HFFc6 (cell line): Measurements from ENCODE around the gene CAMK2B. TPM values are rescaled to one million over a fixed set of nuclear protein-coding genes. Genes with fewer than 3 reads are reported as not detected.

Experiments
- DNase-seq: peaks from one replicate; pipeline ENCODE4 v3.0.0-alpha.2; 2018
- H3K27ac Mint-ChIP-seq: 2 replicates; pipeline ENCODE4 v1.8.0; 2020; ENCODE audit warnings: mild to moderate bottlenecking, mixed read lengths
- H3K27me3 Mint-ChIP-seq: 2 replicates; pipeline ENCODE4 v1.8.0; 2021; ENCODE audit warnings: mild to moderate bottlenecking, moderate library complexity, mixed read lengths; ENCODE audit not compliant: insufficient read depth
- H3K36me3 Mint-ChIP-seq: 2 replicates; pipeline ENCODE4 v1.8.0; 2021; ENCODE audit warnings: low read depth, mixed read lengths
- H3K4me1 Mint-ChIP-seq: 2 replicates; pipeline ENCODE4 v1.8.0; 2020; ENCODE audit warnings: low read depth, mixed read lengths
- H3K4me3 Mint-ChIP-seq: 2 replicates; pipeline ENCODE4 v1.8.0; 2020; ENCODE audit warnings: mild to moderate bottlenecking, moderate library complexity, mixed read lengths
- H3K9me3 Mint-ChIP-seq: 2 replicates; pipeline ENCODE4 v1.8.0; 2020; ENCODE audit warnings: mild to moderate bottlenecking, mixed read lengths
- total RNA-seq, 6 experiments: library from RNA; stranded (reverse); fragmentation: NEBNext Ultra II Directional; extraction: Animal tissue kit (Norgen Biotek cat#: 25700); gene quantifications; 2 replicates in 1 of 6; 3 replicates in 5 of 6; pipeline ENCODE4 v1.2.3, GENCODE V29; 2021
- TF ChIP-seq, protein P1 (sequence below): fragments of 200-600 bp; sonication (generic); IDR thresholded peaks from 2 replicates; pipeline ENCODE4 v1.5.0; 2021; ENCODE audit warnings: antibody characterized with exemption, mild to moderate bottlenecking

CAMK2B gene
- total RNA-seq, 6 experiments from 2014 or later, result 0.11 to 0.41 TPM; not detected in 4

DNA sequence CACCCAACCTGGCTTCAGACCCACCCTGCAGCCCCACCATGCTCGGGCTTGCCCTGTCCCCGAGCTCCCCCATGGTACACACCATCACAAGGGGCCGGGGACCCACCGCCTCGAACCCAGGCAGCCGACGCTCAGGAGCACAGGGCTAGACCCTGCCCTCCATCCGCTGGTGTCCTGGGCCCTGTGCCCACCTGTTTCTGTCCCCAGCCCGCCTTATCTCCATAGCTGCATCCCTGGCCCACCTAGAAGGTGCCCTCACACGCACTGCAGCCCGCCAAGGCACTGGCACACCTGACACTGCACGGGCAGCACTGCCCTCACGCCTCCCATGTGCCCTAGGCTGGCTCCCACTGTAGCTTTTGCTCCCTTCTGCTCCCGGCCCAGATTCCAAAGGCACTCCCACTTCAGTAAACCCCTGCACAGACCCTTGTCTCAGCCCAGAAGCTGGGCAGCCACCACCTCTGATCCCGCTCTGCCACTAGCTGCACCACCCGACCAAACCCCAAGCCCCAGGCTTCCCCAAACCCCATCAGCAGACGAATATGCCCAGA, 107.5 kb downstream of the CAMK2B start:
- Mint-ChIP-seq H3K27ac (no peak overlapping the region), H3K4me3 (no peak overlapping the region), H3K9me3 (no peaks in the 10 kb centered on the region), H3K4me1 (no peaks in the 10 kb centered on the region), H3K36me3 (peaks cover 4% of the 10 kb centered on the region; the same call in 1 of the 2 replicates), H3K27me3 (peaks cover 2% of the 10 kb centered on the region)
- TF ChIP-seq, protein P1, sequence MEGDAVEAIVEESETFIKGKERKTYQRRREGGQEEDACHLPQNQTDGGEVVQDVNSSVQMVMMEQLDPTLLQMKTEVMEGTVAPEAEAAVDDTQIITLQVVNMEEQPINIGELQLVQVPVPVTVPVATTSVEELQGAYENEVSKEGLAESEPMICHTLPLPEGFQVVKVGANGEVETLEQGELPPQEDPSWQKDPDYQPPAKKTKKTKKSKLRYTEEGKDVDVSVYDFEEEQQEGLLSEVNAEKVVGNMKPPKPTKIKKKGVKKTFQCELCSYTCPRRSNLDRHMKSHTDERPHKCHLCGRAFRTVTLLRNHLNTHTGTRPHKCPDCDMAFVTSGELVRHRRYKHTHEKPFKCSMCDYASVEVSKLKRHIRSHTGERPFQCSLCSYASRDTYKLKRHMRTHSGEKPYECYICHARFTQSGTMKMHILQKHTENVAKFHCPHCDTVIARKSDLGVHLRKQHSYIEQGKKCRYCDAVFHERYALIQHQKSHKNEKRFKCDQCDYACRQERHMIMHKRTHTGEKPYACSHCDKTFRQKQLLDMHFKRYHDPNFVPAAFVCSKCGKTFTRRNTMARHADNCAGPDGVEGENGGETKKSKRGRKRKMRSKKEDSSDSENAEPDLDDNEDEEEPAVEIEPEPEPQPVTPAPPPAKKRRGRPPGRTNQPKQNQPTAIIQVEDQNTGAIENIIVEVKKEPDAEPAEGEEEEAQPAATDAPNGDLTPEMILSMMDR, result no peak
- no peak for DNase-seq

GRCh38 chr7:44217223-44217714, 108.1 kb downstream of the CAMK2B start:
- Mint-ChIP-seq H3K4me3 (no peak overlapping the region), H3K4me1 (no peaks in the 10 kb centered on the region), H3K9me3 (no peaks in the 10 kb centered on the region), H3K27ac (no peak overlapping the region), H3K36me3 (peaks cover 4% of the 10 kb centered on the region; the same call in 1 of the 2 replicates), H3K27me3 (peaks cover 2% of the 10 kb centered on the region)
- DNase-seq, result no peak
- TF ChIP-seq, protein P1, result no peak

GRCh38 chr7:44216521-44217222, 108.7 kb downstream of the CAMK2B start:
- Mint-ChIP-seq H3K36me3 (peaks cover 4% of the 10 kb centered on the region; the same call in 1 of the 2 replicates), H3K4me1 (no peaks in the 10 kb centered on the region), H3K27ac (no peak overlapping the region), H3K4me3 (no peak overlapping the region), H3K27me3 (peaks cover 2% of the 10 kb centered on the region), H3K9me3 (no peaks in the 10 kb centered on the region)
- TF ChIP-seq, protein P1, result no peak
- DNase-seq, result no peak

GRCh38 chr7:44216019-44216418, 109.4 kb downstream of the CAMK2B start:
- TF ChIP-seq, protein P1, result no peak
- DNase-seq, result no peak
- no peak overlapping the region for H3K4me3 Mint-ChIP-seq
- H3K9me3 Mint-ChIP-seq, result no peaks in the 10 kb centered on the region
- H3K36me3 Mint-ChIP-seq, result peaks cover 4% of the 10 kb centered on the region; the same call in 1 of the 2 replicates
- no peak overlapping the region for H3K27ac Mint-ChIP-seq
- H3K4me1 Mint-ChIP-seq, result no peaks in the 10 kb centered on the region
- H3K27me3 Mint-ChIP-seq, result peaks cover 2% of the 10 kb centered on the region

DNA sequence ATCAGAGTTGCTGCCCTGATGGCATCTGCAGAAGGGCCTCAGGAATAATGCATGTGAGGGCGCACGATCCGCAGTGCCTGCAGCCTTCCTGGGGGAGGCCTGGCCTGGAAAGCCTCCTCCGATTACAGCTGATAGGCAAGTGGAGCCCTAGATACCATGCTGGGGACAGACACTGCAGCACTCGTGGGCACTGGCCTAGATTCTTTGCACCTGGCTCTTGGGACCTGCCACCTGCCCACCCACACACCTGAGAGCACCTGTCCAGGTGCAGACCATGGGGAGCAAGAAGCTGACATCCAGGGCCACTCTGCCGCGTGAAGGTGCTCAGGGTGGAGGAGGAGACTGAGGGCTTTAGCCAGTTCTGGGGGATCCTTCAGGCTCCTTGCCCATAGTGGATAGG, 109.9 kb downstream of the CAMK2B start:
- peaks cover 2% of the 10 kb centered on the region for H3K27me3 Mint-ChIP-seq
- DNase-seq, result no peak
- no peaks in the 10 kb centered on the region for H3K9me3 Mint-ChIP-seq
- no peak overlapping the region for H3K4me3 Mint-ChIP-seq
- no peaks in the 10 kb centered on the region for H3K4me1 Mint-ChIP-seq
- H3K27ac Mint-ChIP-seq, result no peak overlapping the region
- TF ChIP-seq, protein P1, result no peak
- peaks cover 7% of the 10 kb centered on the region; the same call in 1 of the 2 replicates for H3K36me3 Mint-ChIP-seq
